K562 (cell line): ENCODE data around the gene ENDOG. TPM values are rescaled to one million over a fixed set of nuclear protein-coding genes. Genes with fewer than 3 reads are reported as not detected.

ENCODE experiments used
- ASH1L ChIP-seq: fragments of 450-650 bp; IDR thresholded peaks from 2 replicates; pipeline ENCODE4 v1.6.1; 2018; ENCODE audit warnings: borderline replicate concordance, mild to moderate bottlenecking, low read depth; ENCODE audit not compliant: partially characterized antibody
- CBX8 ChIP-seq: fragments of 200-600 bp; sonication (generic); IDR thresholded peaks from 2 replicates; pipeline ENCODE4 v1.6.1; 2012; ENCODE audit warnings: borderline replicate concordance, mixed run types, low read depth, mild to moderate bottlenecking, moderate library complexity, mixed read lengths, low read length, control low read depth, inconsistent platforms; ENCODE audit not compliant: poor library complexity, severe bottlenecking; ENCODE audit errors: extremely low read depth
- DEAF1 ChIP-seq: fragments of 450-650 bp; formaldehyde crosslinking; IDR thresholded peaks from 2 replicates; pipeline ENCODE4 v1.4.0; 2020; ENCODE audit warnings: mild to moderate bottlenecking, moderate library complexity
- NR2C2 ChIP-seq, 2 experiments: fragments of 200-800 bp in 1 of 2; sonication (Bioruptor generic) in 1 of 2; sonication (generic) in 1 of 2; formaldehyde crosslinking in 1 of 2; IDR thresholded peaks; 2 replicates each; pipeline versions ENCODE4 v1.6.1 to v1.8.0; 2016 to 2022; ENCODE audit warnings: mild to moderate bottlenecking in 1 of 2, missing compliant biosample characterization in 1 of 2, missing genetic modification characterization in 1 of 2, missing genetic modification reagents in 1 of 2
- SUPT5H ChIP-seq: fragments of 450-650 bp; IDR thresholded peaks from 2 replicates; pipeline ENCODE4 v1.6.1; 2016
- ZNF232 ChIP-seq: sonication (generic); formaldehyde crosslinking; IDR thresholded peaks from 2 replicates; pipeline ENCODE4 v1.8.0; 2022; ENCODE audit warnings: mild to moderate bottlenecking, missing genetic modification reagents
- ZNF589 ChIP-seq: fragments of 200-800 bp; sonication (Bioruptor generic); IDR thresholded peaks from 2 replicates; pipeline ENCODE4 v1.6.1; 2016; ENCODE audit warnings: low read depth, missing genetic modification characterization, missing compliant biosample characterization
- polyA plus RNA-seq, 8 experiments: library from polyadenylated mRNA; depleted of rRNA in 4 of 8; stranded (reverse) in 5 of 8; unstranded in 3 of 8; fragments of >200 nt; fragmentation: Nextera tagmentation in 2 of 8; fragmentation: Illumina TruSeq in 1 of 8; extraction: Ambion mirVana in 2 of 8; extraction: Trizol in 1 of 8; gene quantifications; 2 replicates each; pipeline versions ENCODE4 v1.2.1 to v1.2.3, GENCODE V29; 2011 to 2014; ENCODE audit warnings: inconsistent platforms in 1 of 8, missing spikeins in 1 of 8
- total RNA-seq, 7 experiments: library from RNA; depleted of rRNA in 6 of 7; stranded (reverse); fragments of >200 nt in 6 of 7; fragmentation: Illumina TruSeq in 2 of 7; extraction: Trizol in 2 of 7; gene quantifications; 2 replicates each; pipeline versions ENCODE4 v1.2.1 to v1.2.3, GENCODE V29; 2011 to 2021; ENCODE audit warnings: low replicate concordance in 1 of 7
- TF ChIP-seq, protein P1 (sequence below), 2 experiments: fragments of 150-350 bp in 1 of 2; IDR thresholded peaks; 2 replicates each; pipeline ENCODE4 v1.6.1; 2012 to 2016; ENCODE audit warnings: low read depth in 2 of 2, low read length in 2 of 2, mild to moderate bottlenecking in 1 of 2, moderate library complexity in 1 of 2
- TF ChIP-seq, protein P2 (sequence below): fragments of 250-450 bp; sonication (Bioruptor Pico); IDR thresholded peaks from 2 replicates; pipeline ENCODE4 v1.5.0; 2021; ENCODE audit warnings: mild to moderate bottlenecking, borderline replicate concordance
- TF ChIP-seq, protein P3 (sequence below): fragments of 450-650 bp; formaldehyde crosslinking; IDR thresholded peaks from 2 replicates; pipeline ENCODE4 v1.4.0; 2020; ENCODE audit warnings: mild to moderate bottlenecking, moderate library complexity
- TF ChIP-seq, protein P4 (sequence below): fragments of 250-450 bp; sonication (Bioruptor Pico); IDR thresholded peaks from 2 replicates; pipeline ENCODE4 v1.8.0; 2021; ENCODE audit warnings: borderline replicate concordance, mild to moderate bottlenecking, moderate library complexity; ENCODE audit not compliant: poor library complexity, severe bottlenecking

The ENDOG gene
- total and polyA plus RNA-seq, 9 of the 15 experiments (the other 6 are each of a cell fraction or from before 2014, with no cell fraction given), result 1.2 to 91.0 (median 25.5) TPM

DNA sequence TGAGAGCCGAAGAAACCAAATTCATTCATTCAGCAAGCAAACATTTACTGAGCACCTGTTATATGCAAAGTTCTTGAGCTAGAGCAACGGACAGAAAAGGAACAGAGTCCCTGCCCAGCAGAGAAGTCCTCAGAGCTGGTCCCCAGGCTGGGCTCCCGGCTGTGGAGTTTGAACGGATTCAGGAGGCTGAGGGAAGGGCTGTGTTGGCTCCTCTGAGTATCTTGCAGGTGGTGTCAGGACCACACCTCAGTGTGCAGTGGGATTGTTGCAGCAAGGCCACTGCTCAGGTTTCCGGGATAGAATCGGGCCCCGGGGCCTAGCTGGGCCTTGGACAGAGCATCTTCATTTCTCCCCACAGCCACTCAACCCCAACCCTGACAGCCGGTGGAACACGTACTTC lies 26.2 kb upstream of the ENDOG start (continued):
- TF ChIP-seq, protein P1, sequence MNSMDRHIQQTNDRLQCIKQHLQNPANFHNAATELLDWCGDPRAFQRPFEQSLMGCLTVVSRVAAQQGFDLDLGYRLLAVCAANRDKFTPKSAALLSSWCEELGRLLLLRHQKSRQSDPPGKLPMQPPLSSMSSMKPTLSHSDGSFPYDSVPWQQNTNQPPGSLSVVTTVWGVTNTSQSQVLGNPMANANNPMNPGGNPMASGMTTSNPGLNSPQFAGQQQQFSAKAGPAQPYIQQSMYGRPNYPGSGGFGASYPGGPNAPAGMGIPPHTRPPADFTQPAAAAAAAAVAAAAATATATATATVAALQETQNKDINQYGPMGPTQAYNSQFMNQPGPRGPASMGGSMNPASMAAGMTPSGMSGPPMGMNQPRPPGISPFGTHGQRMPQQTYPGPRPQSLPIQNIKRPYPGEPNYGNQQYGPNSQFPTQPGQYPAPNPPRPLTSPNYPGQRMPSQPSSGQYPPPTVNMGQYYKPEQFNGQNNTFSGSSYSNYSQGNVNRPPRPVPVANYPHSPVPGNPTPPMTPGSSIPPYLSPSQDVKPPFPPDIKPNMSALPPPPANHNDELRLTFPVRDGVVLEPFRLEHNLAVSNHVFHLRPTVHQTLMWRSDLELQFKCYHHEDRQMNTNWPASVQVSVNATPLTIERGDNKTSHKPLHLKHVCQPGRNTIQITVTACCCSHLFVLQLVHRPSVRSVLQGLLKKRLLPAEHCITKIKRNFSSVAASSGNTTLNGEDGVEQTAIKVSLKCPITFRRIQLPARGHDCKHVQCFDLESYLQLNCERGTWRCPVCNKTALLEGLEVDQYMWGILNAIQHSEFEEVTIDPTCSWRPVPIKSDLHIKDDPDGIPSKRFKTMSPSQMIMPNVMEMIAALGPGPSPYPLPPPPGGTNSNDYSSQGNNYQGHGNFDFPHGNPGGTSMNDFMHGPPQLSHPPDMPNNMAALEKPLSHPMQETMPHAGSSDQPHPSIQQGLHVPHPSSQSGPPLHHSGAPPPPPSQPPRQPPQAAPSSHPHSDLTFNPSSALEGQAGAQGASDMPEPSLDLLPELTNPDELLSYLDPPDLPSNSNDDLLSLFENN (IDR thresholded peaks at IDR 0.05; ENCODE audit: low read depth in 2 of 2, low read length in 2 of 2), result no peak
- TF ChIP-seq, protein P2, sequence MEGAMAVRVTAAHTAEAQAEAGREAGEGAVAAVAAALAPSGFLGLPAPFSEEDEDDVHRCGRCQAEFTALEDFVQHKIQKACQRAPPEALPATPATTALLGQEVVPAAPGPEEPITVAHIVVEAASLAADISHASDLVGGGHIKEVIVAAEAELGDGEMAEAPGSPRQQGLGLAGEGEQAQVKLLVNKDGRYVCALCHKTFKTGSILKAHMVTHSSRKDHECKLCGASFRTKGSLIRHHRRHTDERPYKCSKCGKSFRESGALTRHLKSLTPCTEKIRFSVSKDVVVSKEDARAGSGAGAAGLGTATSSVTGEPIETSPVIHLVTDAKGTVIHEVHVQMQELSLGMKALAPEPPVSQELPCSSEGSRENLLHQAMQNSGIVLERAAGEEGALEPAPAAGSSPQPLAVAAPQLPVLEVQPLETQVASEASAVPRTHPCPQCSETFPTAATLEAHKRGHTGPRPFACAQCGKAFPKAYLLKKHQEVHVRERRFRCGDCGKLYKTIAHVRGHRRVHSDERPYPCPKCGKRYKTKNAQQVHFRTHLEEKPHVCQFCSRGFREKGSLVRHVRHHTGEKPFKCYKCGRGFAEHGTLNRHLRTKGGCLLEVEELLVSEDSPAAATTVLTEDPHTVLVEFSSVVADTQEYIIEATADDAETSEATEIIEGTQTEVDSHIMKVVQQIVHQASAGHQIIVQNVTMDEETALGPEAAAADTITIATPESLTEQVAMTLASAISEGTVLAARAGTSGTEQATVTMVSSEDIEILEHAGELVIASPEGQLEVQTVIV (CRISPR knock-in tag), result no peak
- TF ChIP-seq ZNF589 (CRISPR knock-in tag) (no peak), ASH1L (no peak), DEAF1 (CRISPR knock-in tag) (no peak), ZNF232 (CRISPR knock-in tag) (no peak), NR2C2 (CRISPR knock-in tag; IDR thresholded peaks at IDR 0.05) (no peak), NR2C2 (tag; IDR thresholded peaks at IDR 0.05) (no peak), CBX8 (no peak), SUPT5H (no peak)
- TF ChIP-seq, protein P3, sequence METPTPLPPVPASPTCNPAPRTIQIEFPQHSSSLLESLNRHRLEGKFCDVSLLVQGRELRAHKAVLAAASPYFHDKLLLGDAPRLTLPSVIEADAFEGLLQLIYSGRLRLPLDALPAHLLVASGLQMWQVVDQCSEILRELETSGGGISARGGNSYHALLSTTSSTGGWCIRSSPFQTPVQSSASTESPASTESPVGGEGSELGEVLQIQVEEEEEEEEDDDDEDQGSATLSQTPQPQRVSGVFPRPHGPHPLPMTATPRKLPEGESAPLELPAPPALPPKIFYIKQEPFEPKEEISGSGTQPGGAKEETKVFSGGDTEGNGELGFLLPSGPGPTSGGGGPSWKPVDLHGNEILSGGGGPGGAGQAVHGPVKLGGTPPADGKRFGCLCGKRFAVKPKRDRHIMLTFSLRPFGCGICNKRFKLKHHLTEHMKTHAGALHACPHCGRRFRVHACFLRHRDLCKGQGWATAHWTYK (CRISPR knock-in tag), result no peak
- TF ChIP-seq, protein P4, sequence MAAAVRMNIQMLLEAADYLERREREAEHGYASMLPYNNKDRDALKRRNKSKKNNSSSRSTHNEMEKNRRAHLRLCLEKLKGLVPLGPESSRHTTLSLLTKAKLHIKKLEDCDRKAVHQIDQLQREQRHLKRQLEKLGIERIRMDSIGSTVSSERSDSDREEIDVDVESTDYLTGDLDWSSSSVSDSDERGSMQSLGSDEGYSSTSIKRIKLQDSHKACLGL (CRISPR knock-in tag), result no peak
